NT2/D1 (cell line): ENCODE measurements around the gene OTUD1.

Source experiments
- YY1 ChIP-seq: IDR thresholded peaks from 2 replicates; pipeline ENCODE4 v1.6.1; 2011; ENCODE audit not compliant: insufficient read length, insufficient read depth
- ZNF274 ChIP-seq: IDR thresholded peaks from 2 replicates; pipeline ENCODE4 v1.6.1; 2011; ENCODE audit warnings: mild to moderate bottlenecking, low read depth, low read length

GRCh38 chr10:23414658-23415057 is 24.2 kb upstream of the OTUD1 start:
- TF ChIP-seq YY1: no peak
- no peak for TF ChIP-seq ZNF274
